Hindlimb muscle (tissue), 1 donor: ENCODE data around the gene RAC2. TPM values are rescaled to one million over a fixed set of nuclear protein-coding genes. Genes with fewer than 3 reads are reported as not detected.
"Not testable (repeated sequence)": the region's sequence is repeated elsewhere in the genome, so short reads cannot be mapped to it uniquely, and the experiment has no call there.

Source experiments
- DNase-seq: peaks from one replicate; pipeline ENCODE4 v3.0.0-alpha.2; 2013
- polyA plus RNA-seq: library from polyadenylated mRNA; unstranded; fragments of 120-200 nt; gene quantifications from one replicate; pipeline ENCODE4 v1.2.1, GENCODE V29; 2013; ENCODE audit not compliant: insufficient read length

Gene RAC2
- polyA plus RNA-seq, 1 donor, result 5.6 TPM

DNA sequence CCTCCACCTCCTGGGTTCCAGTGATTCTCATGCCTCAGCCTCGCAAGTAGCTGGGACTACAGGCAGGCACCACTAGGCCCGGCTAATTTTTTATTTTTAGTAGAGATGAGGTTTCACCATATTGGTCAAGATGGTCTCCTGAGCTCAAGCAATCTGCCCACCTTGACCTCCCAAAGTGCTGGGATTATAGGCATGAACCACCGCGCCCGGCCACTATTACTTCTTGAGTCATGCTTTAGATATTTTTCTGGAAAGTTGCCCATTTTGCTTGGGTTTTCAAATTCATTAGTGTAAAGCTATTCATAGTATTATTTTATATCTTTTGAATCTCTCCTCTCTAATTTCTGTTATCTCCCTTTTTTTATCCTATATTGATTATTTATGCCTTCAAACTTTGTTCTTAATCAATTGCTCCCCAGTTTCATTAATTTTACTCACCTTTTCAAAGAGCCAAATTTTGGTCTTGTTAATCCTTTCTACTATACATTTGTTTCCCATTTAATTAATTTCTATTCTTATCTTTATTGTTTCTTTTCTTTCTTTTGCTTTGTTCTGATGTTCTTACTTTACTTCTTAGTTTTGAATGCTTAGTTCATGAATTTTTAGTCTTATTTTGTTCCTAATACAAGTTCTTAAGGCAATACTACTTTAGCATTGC lies 10.3 kb upstream of the RAC2 start:
- no peak for DNase-seq

DNA sequence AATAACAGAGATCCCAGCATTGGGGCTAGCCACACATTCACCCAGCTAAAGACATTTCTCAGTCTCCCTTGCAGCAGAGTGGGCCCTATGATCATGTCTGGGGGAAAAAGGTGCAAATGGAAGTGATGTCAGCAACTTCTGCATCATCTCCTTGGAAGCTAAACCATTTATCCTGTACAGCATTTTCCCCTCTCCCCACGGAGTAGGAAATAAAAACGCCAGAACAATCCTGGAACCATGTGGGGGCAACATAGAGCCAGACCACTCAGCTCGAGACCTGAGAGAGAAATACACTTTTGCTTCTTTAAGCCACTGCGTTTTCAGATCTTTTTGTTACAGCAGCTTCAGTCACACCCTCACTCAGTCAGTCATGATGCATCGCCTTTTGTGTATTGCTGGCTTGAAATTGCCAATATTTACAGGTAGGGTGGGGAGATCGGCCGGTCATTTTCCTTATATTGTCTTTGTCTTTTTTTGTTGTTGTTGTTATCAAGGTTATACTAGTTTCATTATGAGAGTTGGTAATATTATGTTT lies 9.1 kb upstream of the RAC2 start:
- DNase-seq, result no peak

DNA sequence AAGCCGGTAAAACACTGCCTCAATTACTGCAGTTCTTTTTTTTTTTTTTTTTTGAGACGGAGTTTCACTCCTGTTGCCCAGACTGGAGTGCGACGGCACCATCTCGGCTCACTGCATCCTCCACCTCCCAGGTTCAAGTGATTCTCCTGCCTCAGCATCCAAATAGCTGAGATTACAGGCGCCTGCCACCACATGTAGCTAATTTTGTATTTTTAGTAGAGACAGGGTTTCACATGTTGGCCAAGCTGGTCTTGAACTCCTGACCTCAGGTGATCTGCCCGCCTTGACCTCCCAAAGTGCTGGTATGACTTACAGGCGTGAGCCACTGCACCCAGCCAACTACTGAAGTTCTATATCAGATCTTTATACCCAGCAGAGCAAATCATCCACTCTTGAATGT lies 7.8 kb upstream of the RAC2 start:
- DNase-seq, result not testable (repeated sequence)

DNA sequence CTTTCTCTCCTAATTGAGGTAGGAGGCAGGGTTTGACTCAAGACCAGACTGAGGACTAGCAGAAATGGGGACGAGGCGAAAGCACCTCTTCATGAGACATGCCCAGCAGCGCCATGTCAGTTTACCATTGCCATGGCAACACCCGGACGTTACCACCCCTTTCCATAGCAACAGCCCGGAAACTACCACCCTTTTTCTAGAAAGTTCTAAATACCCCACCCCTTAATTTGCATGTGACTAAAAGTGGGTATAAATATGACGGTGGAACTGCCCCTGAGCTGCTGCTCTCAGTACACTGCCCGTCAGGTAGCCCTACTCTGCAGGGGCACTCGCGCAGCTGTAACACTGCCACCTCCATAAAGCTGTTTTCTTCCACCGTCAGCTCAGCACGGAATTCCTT lies 5.9 kb upstream of the RAC2 start:
- DNase-seq, result no peak

DNA sequence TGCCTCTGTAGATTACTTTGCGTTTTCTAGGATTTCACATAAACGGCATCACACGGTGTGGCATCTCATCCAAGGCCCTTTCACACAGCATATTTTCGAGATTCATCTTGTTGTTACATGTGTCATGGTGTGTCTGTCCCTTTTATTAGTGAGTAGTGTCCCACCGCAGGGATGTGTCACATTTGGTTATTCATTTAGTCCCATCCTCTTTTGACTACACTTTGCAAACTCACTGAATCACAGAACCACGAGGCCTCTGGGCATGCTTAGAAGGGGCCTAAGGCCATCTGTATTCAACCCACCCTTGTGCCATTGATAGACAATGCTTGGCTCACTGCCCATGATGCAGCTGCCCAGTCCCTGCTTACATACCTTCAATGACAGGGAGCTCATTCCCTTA lies 4.2 kb upstream of the RAC2 start:
- DNase-seq, result no peak

DNA sequence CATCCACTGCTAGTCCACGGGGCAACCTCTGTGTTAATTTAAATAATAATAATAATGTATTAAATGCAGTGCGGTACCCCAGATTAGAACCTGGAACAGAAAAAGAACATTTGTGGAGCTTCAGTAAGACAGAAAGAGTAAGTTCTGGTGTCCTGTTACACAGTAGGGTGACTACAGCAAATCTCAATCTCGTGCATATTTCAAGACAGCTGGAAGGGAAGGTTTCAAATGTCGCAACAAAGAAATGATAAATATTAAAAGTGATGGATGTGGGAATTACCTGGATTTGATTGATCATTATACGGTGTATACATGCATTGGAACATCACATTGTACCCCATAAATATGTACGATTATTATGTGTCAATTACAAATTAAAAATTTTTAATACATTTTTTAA lies 1.7 kb upstream of the RAC2 start:
- no peak for DNase-seq

DNA sequence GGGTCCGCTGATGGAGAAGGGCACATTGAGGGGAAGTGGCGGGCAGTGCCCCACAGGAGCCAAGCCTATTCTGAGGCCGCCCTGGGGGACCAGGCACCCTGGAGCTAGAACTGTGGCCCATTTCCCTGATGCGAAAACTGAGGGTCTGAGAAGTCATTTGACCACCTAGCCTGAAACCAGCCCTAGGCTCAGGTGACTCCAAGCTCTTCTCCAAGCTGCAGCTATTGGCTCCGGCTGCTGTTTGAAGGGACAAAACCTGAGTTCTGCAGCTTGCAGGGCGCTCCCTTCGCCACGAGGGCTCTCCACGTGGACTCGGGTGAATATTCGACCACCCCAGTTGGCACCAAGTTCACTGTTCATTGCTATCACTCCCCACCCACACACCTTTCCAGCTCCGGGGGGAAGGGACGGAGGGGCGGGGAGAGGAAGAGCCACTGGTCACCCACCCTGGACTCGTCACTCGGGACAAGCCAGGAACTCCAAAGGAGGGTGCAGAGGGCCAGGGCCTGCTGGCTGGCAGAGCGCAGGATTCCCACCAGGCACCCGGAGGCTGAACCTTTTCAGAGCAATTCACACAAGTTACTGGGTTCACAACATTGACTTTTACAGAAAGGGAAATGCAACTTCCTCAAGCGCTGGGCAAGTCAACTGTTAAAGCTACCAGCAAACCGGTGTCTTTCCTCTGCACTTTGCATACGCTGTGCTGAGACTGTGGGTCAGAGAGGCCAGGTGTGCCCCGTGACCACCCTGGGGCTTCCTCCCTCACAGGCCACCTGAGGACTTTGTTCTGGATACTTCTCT lies 1.1 kb upstream of the RAC2 start:
- DNase-seq, result no peak

DNA sequence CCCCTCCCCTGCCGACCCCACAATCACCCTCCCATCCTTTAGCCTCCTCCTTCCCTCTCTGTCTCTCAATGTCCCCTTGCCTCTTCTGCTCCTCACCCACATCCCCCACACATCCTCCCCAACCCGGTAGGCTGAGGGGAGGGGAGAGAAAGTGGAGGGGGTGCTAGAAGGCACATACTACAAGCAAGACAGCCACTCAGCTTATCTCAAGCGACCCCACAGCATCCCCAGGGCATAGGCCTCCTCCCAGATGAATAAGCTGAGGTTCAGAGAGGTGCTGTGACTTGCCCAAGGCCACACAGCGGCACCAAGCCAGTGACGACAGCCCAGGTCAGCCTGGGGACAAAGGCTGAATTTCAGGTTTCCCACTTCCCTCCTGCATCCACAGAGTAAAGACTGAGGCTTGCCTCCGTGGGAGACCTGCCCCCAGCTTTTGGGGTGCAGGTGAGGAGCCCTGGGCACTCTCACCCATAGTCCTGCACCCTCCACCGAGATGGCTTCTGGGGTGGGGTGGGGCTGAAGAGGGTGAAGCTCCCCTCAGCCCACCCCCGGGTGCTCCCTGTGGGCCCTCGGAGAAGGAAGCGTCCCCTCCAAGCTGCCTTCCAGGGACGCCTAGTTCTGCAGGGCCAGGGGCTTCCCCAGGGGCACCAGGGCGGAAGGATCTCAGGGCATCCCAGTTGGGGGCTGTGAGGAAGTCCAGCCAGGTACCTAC lies 511 bp downstream of the RAC2 start:
- no peak for DNase-seq

DNA sequence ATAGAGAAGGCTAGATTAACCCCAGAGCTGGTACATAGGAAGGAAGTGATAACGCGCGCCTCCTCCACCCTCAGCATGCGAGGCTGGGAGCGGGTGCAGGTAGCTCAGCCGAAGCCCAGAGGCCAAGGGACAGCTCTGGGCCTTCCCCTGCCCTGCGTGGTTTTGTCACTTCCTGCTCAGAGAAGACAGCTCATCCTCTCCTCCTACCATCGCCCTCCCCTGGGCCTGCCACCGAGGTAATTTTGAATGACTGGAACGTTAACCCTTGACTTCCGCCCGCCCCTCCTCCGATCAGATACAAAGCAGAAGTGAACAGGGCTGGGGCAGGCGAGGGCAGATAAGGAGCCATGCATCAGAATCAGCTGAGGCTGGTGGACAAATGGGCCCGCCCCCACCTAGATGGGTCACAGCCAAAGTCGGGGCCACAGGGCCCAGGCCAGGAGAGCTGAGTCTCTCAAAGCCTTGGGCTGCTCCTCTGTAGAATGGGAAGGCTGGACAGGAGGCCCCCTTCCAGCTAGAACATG lies 1.6 kb downstream of the RAC2 start:
- DNase-seq, result no peak

DNA sequence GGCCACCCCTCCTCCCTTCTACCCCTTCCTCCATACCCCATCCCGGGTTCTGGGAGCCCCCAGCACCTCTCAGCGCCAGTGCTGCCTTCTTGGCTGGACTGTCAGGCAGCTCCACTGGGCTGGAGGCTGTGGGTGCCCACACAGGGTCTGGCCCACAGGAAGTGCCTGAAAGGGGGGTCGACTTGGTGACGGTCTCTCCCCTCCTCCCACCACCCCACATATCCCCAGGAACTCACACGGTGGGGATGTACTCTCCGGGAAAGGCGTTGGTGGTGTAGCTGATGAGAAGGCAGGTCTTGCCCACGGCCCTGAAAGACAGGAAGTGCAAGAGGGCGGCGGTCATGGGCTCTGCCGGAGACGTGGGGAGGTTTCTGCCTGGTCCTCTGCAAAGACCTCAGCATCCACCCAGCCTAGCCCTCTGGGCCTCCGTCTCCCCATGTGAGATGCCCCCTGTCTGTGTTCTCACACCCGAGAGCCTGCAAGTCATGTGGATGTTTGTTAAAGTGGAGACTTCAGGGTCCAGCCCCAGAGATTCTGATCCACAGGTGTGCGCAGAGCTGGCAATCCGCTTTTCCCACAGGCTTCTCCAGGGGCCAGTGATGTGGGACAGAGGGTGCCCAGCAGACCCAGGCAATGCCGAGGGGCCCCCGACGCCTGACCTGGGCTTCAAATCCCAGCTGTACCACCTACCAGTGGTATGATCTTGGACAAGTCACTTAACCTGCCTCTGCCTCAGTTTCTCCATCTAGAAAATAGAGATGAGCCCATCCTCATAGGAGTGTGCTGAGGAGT lies 2.5 kb downstream of the RAC2 start:
- DNase-seq, result no peak

DNA sequence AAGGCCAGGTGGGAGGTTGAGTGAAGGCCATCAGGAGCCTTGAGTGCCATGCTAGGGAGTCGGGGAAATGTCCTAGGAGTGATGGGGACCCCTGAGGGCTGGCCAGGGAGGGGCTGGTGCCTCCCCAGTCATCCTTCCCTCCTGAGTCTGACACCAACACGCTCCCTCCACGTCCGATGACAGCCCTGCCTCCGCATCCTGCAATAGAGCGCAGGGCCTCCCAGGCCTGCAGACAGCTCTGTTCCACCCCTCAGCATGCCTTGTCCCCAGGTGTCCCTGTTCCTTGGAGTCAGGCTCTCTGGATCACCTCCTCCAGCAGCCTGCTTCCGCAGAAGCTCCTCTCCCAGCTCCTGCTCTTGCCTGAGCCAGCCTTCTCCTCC lies 3.1 kb downstream of the RAC2 start:
- no peak for DNase-seq

DNA sequence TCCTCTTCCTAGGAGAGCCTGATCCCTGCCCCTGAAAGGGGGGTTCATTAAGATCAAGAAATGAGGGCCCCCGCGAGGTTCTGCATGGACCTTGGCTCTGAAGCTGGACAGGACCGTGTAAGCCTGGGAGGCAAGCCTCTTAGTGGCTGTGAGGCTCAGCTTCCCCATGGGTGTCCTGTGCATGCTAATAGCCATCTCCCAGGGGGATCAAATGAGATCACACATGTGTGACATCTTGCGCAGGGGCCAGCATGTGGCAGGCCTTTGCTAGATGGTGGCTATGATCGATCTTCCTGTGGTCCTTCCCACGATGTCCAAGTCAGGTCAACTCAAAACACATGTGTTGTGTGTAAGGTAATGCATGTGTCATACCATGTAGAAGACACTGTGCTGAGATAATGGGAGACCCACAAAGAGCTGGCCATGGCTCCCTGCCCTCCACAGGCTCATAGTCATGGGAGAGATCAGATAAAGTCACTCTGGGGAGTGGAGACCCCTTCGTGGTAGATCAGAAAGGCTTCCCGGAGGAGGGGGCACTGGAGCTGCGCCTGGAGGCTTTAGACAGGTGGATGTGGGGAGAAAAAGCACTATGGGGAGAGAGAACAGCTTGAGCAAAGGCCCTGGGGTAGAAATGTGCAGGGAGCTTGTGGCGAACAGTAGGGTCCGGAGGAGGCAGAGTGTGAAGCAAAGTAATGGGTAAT lies 3.7 kb downstream of the RAC2 start:
- no peak for DNase-seq

DNA sequence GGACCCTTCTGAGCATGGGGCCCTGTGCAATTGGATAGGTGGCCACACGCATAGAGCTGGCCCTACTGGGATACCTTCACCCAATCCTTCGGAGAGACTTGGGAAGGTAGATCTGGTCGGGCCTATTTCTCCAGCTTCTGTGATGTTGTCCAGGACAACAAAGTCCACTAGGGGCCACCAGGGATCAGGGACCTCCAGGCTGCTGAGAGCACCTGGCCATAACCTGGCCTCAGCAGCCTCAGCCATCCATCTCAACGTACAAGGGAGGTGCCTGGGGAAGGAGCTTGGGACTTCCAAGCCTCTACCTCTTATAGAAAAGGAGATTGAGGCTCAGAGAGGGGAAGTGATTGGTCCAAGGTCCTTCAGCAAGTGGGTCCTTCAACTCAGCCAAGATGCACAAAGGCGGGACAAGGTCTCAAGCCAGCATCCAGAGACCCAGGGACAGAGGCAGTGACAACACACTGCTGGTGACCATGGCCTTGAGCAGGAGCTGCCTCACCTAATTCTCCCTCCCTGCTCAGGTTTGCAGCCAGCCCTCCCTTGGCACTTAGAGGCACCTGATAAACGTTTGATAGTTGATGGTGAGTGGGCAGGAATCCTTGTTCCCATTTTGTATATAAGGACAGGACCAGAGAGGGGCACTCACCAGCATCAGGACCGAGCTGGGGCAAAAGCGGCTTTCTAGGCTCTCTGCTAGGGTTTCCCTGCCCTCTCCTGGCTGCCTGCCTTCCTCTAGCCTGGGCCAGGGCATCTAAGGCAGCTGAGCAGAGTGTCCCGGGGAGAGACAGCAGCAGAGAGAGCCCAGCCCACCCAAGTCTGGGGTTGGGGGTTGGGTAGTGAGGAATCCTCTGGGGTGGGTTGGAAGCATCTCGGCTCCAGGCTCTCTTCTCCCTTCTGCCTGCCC lies 4.5 kb downstream of the RAC2 start:
- no peak for DNase-seq

DNA sequence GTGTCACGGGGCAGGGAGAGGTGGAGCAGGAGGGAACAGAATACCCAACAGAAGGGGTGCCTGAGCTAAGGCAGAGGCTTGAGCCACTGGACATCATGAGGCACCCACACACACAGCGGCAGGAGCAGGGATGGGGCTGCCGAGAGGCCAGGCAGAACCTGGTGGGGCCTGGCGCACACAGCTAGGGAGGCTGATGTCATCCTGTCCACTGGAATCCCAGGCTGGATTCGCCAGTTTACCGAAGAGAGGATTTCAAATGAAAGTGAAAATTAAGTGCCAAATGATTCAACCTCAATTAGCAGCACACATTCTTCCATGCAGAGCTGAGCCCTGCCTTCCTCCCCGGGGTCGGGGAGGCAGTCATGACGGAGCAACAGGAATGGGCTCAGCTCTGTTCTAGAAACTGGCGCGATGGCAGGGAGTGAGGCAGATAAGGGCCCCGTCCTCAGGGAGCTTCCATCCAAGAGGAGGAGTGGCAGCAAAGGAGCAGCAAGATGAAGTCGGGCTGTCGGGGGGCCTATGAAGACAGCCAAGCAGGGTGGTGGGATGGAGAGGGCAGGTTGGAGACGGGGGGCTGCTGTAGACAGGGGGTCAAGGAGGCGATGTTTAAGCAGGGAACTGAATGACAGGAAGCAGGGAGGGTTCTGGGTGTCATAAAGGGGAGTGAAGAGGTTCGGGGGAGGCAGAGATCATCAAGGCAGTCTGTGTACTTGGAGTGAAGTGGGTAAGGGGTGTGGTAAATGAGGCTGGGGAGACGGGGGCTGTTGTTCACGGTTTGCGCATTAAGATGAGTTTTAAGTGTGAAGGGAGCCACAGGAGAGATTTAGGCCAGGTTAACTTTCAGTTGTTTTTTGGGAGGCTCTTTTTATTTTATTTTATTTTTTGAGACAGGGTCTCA lies 6.4 kb downstream of the RAC2 start:
- no peak for DNase-seq

DNA sequence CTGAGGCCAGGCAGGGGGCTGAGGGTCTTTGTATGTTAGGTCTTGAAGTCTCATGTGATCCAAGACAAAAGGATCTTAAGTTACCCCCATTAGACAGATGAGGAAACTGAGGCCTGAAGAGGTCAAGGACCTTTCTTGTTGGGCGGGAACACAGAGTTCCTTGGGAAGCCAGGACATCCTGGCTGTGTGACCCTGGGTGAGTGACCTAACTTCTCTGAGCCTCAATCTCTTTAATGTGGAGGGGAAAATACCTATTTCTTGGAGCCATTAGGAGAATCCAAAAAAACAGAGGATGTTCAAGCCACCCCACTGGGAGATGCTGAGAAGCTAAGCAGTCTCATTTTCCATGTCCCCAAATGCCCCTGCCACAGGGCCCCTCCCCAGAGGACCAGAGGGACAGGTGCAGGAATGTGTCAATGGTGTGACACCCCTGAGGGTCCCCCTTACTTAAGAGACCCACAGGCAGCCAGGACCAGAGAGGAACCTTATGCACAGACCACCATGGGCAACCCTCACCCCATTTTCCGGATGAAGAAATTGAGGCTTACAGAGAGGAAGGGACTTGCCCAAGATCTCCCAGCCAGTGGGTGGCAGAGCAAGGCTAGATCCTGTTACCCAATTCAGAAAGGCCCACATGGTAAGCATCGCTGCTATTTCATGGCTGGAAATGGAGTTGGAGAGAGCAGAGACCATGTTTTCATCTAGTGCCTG lies 8.0 kb downstream of the RAC2 start:
- no peak for DNase-seq

DNA sequence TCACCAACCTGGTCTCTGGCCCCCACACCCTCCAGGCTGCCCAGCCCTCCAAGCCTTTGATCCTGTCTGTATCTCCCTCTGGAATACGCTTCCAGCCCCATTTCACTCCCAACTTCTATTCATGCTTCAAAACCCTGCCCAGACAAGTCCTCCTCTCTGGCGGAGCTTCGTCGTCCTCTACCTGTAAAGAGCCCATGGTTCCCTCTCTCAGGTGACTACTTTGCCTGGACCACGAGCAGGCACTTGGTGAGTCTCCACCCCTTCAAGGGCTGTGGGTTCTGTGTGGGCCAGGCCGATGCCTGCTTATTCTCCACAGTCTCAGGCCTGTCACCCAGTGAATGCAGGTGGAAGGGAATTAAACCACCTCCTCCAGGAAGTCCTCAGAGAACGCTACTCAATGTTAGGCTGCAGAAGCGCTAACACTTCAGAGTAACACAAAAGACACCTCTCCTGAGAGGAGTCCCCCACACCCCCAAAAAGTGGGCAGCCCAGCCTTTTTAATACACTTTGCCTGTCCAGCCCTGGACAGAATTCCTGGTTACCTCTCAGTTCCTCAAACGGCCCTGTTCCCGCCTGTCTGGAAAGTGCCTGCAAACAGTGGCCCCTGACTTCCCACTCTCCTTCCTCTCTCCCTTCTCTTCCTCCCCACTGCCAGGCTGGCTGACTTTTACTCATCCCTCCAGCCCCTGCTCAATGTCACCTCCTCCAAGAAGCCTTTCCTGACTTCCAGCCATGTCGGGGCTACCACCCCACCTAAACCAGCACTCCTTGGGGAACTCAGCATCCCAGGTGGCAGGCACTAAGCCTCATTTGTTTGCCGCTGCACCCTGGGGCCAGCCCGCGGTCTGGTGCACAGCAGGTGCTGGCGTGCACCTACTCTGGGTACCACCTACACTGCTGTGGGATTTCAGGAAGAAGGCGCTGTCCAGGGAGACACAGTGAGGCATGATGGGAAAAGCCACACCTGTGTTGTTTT lies 9.0 kb downstream of the RAC2 start:
- no peak for DNase-seq

DNA sequence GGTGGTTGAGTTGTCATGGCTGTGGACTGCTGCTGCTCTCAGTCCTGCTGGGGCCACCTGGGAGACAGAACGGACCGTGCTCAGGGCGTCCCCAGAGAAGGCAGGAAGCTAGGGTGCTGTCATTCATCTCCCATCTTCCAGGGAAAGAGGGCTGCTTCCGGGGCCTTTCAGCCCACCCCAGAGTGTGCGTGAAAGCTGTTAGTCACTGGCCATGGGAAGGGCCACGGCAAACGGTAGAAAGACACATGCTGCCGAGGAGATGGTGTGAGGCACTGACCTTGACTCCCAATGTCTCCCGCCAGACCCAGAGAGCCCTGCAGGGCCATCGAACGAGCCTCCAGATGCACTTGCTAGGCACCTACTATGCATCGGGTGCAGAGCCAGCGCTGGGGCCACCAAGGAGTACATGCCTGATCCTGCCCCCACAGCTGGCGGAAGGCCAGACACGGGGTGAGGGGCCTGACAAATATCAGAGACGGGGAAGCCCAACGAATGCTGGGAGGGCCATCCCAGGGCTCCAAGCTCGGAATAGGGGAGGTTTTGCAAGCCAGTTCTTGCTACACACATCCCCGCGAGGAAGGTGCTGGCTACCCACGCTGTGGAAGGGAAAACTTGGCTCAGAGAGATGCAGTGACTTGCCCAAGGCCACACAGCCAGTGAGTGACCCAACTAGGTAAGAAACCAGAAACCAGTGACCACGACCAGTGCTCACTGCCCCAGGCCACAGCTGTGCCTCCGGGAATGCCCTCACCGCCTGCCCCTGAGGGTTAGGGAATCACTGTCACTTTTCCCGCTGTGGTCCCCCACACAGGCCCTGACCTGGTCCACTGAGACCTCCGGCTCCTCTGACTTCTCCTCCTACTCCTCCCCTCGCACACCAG lies 10.1 kb downstream of the RAC2 start:
- DNase-seq, result no peak
